Stimulated activated naive CD8-positive, alpha-beta T cell treated with anti-CD3 and anti-CD28 coated beads, Interleukin-15, amount 100 ng/mL, for 72 hours (primary cell): ENCODE measurements around the gene DVL1.

Experiments used
- ATAC-seq: fragments of 150-1000 bp; cut with Tn5 transposase; 2 replicates; pipeline ENCODE4 v1.10.0; 2021; ENCODE audit warnings: mild to moderate bottlenecking, moderate library complexity
- DNase-seq, 2 donors: peaks; one replicate each; pipeline ENCODE4 v3.0.0; 2021 to 2022
- H3K27ac Mint-ChIP-seq, 2 donors: one replicate each; pipeline ENCODE4 v1.8.0; 2022; ENCODE audit warnings: mild to moderate bottlenecking in 2 of 2, mixed read lengths in 2 of 2, moderate library complexity in 2 of 2
- H3K27me3 Mint-ChIP-seq: one replicate; pipeline ENCODE4 v1.8.0; 2022; ENCODE audit warnings: mixed read lengths
- H3K4me1 Mint-ChIP-seq: one replicate; pipeline ENCODE4 v1.8.0; 2022; ENCODE audit warnings: mild to moderate bottlenecking, mixed read lengths
- H3K4me3 Mint-ChIP-seq, 2 donors: one replicate each; pipeline ENCODE4 v1.8.0; 2022; ENCODE audit warnings: mild to moderate bottlenecking in 2 of 2, mixed read lengths in 2 of 2, moderate library complexity in 1 of 2
- H3K9me3 Mint-ChIP-seq, 2 donors: one replicate each; pipeline ENCODE4 v1.8.0; 2022; ENCODE audit warnings: mixed read lengths in 2 of 2

DVL1 gene

GRCh38 chr1:1364266-1364665 is 15.0 kb upstream of the DVL1 start:
- Mint-ChIP-seq H3K4me3 (no peak overlapping the region), H3K9me3 (no peaks in the 10 kb centered on the region), H3K4me1 (peaks cover 7% of the 10 kb centered on the region), H3K27me3 (no peaks in the 10 kb centered on the region), H3K27ac (no peak overlapping the region)
- ATAC-seq: no peak
- DNase-seq: no peak

- no peak for ATAC-seq
- no peaks in the 10 kb centered on the region for H3K27me3 Mint-ChIP-seq
- H3K9me3 Mint-ChIP-seq: no peaks in the 10 kb centered on the region
- no peak for DNase-seq
- H3K27ac Mint-ChIP-seq: no peak overlapping the region
- no peak overlapping the region for H3K4me3 Mint-ChIP-seq
- H3K4me1 Mint-ChIP-seq: peaks cover 30% of the 10 kb centered on the region
Measured at GRCh38 chr1:1361982-1362423, 12.8 kb upstream of the DVL1 start.

GRCh38 chr1:1361233-1361981 is 12.2 kb upstream of the DVL1 start:
- Mint-ChIP-seq H3K9me3 (no peaks in the 10 kb centered on the region), H3K27ac (no peak overlapping the region), H3K4me3 (no peak overlapping the region), H3K4me1 (peaks cover 30% of the 10 kb centered on the region), H3K27me3 (no peaks in the 10 kb centered on the region)
- DNase-seq (no peak), ATAC-seq (no peak)

GRCh38 chr1:1360506-1361169 is 11.4 kb upstream of the DVL1 start:
- ATAC-seq: no peak
- Mint-ChIP-seq H3K4me3 (no peak overlapping the region), H3K9me3 (no peaks in the 10 kb centered on the region), H3K27me3 (no peaks in the 10 kb centered on the region), H3K27ac (no peak overlapping the region), H3K4me1 (peaks cover 30% of the 10 kb centered on the region)
- DNase-seq: no peak

- no peak for ATAC-seq
- peaks cover 30% of the 10 kb centered on the region for H3K4me1 Mint-ChIP-seq
- no peak for DNase-seq
- H3K27ac Mint-ChIP-seq: no peak overlapping the region
- H3K9me3 Mint-ChIP-seq: no peaks in the 10 kb centered on the region
- H3K4me3 Mint-ChIP-seq: no peak overlapping the region
- H3K27me3 Mint-ChIP-seq: peaks cover 2% of the 10 kb centered on the region
Measured at GRCh38 chr1:1359664-1360468, 10.6 kb upstream of the DVL1 start.

GRCh38 chr1:1359308-1359663 is 10.1 kb upstream of the DVL1 start:
- H3K4me3 Mint-ChIP-seq: peak overlapping the region; percentile 26 to 73
- H3K27me3 Mint-ChIP-seq: peaks cover 8% of the 10 kb centered on the region
- peak overlapping the region in 1 of 2 donors; percentile 54 for H3K27ac Mint-ChIP-seq
- peak; percentile 52 for ATAC-seq
- peaks cover 33% of the 10 kb centered on the region for H3K4me1 Mint-ChIP-seq
- H3K9me3 Mint-ChIP-seq: no peaks in the 10 kb centered on the region
- no peak for DNase-seq

GRCh38 chr1:1358433-1359271 is 9.4 kb upstream of the DVL1 start, which contains the start of gene MXRA8:
MXRA8 (minus strand) TSS chr1:1358555; CDS start chr1:1358504, 51 bp downstream.
- Mint-ChIP-seq H3K4me3 (peak within 1 kb of the TSS; percentile 44 to 73), H3K27me3 (peaks cover 14% of the 10 kb centered on the region), H3K9me3 (no peaks in the 10 kb centered on the region), H3K27ac (peak within 1 kb of the TSS in 1 of 2 donors; percentile 54), H3K4me1 (peaks cover 40% of the 10 kb centered on the region)
- DNase-seq (no peak), ATAC-seq (peak; percentile 39)

- DNase-seq (no peak), ATAC-seq (no peak)
- peaks cover 47% of the 10 kb centered on the region for H3K4me1 Mint-ChIP-seq
- peaks cover 21% of the 10 kb centered on the region for H3K27me3 Mint-ChIP-seq
- peak overlapping the region; percentile 44 to 71 for H3K4me3 Mint-ChIP-seq
- H3K9me3 Mint-ChIP-seq: no peaks in the 10 kb centered on the region
- H3K27ac Mint-ChIP-seq: no peak overlapping the region
Measured at GRCh38 chr1:1357871-1358432, 8.7 kb upstream of the DVL1 start.

- ATAC-seq (peak; percentile 10), DNase-seq (no peak)
- Mint-ChIP-seq H3K4me1 (peaks cover 57% of the 10 kb centered on the region), H3K27ac (no peak overlapping the region), H3K4me3 (no peak overlapping the region), H3K9me3 (no peaks in the 10 kb centered on the region), H3K27me3 (peaks cover 32% of the 10 kb centered on the region)
Measured at GRCh38 chr1:1356796-1357401, 7.7 kb upstream of the DVL1 start.

GRCh38 chr1:1356166-1356795 is 7.1 kb upstream of the DVL1 start:
- H3K27me3 Mint-ChIP-seq: peaks cover 34% of the 10 kb centered on the region
- ATAC-seq: no peak
- no peak for DNase-seq
- H3K4me3 Mint-ChIP-seq: no peak overlapping the region
- H3K4me1 Mint-ChIP-seq: peaks cover 59% of the 10 kb centered on the region
- no peaks in the 10 kb centered on the region for H3K9me3 Mint-ChIP-seq
- H3K27ac Mint-ChIP-seq: no peak overlapping the region

- DNase-seq: no peak
- Mint-ChIP-seq H3K4me1 (peaks cover 59% of the 10 kb centered on the region), H3K4me3 (no peak overlapping the region), H3K27me3 (peaks cover 34% of the 10 kb centered on the region), H3K9me3 (no peaks in the 10 kb centered on the region), H3K27ac (no peak overlapping the region)
- peak; percentile 34 for ATAC-seq
Measured at GRCh38 chr1:1355416-1355815, 6.2 kb upstream of the DVL1 start.

- Mint-ChIP-seq H3K4me3 (peak overlapping the region; percentile 65 to 68), H3K4me1 (peaks cover 55% of the 10 kb centered on the region), H3K27ac (no peak overlapping the region), H3K9me3 (no peaks in the 10 kb centered on the region), H3K27me3 (peaks cover 34% of the 10 kb centered on the region)
- DNase-seq: no peak
- ATAC-seq: no peak
Measured at GRCh38 chr1:1354271-1355247, 5.3 kb upstream of the DVL1 start.
